A204.1 (cell line): ENCODE data around the gene E2F8.
"Not testable (repeated sequence)": the region's sequence is repeated elsewhere in the genome, so short reads cannot be mapped to it uniquely, and the experiment has no call there.

Experiments used
- FAIRE-seq: peaks from 2 replicates; lab custom pipeline; 2012; peaks lifted over from hg19 to GRCh38; lab: Jason Lieb, UNC

Gene E2F8

GRCh38 chr11:19240420-19241259 lies at the start of gene E2F8:
Gene E2F8 (minus strand): TSS chr11:19240945. CDS start chr11:19240121, 824 bp downstream.
- peak; percentile 92 for FAIRE-seq

GRCh38 chr11:19290356-19290755 lies 49.6 kb upstream of the E2F8 start:
- FAIRE-seq, result no peak

- FAIRE-seq, result no peak
Measured at GRCh38 chr11:19288256-19288655, 47.5 kb upstream of the E2F8 start.

GRCh38 chr11:19286411-19286810 lies 45.7 kb upstream of the E2F8 start:
- no peak for FAIRE-seq

GRCh38 chr11:19284881-19285280 lies 44.1 kb upstream of the E2F8 start:
- FAIRE-seq, result no peak

GRCh38 chr11:19283991-19284390 lies 43.2 kb upstream of the E2F8 start:
- FAIRE-seq, result no peak

- FAIRE-seq, result no peak
Measured at GRCh38 chr11:19281555-19281954, 40.8 kb upstream of the E2F8 start.

- FAIRE-seq, result no peak
Measured at GRCh38 chr11:19281041-19281440, 40.3 kb upstream of the E2F8 start.

GRCh38 chr11:19279451-19279850 lies 38.7 kb upstream of the E2F8 start:
- no peak for FAIRE-seq

GRCh38 chr11:19276859-19277808 lies 36.4 kb upstream of the E2F8 start:
- FAIRE-seq, result no peak

- FAIRE-seq, result no peak
Measured at GRCh38 chr11:19275496-19275895, 34.8 kb upstream of the E2F8 start.

GRCh38 chr11:19273219-19273618 lies 32.5 kb upstream of the E2F8 start:
- FAIRE-seq, result not testable (repeated sequence)

GRCh38 chr11:19268909-19269308 lies 28.2 kb upstream of the E2F8 start:
- FAIRE-seq, result no peak

GRCh38 chr11:19267567-19267966 lies 26.8 kb upstream of the E2F8 start:
- no peak for FAIRE-seq

GRCh38 chr11:19263333-19263732 lies 22.6 kb upstream of the E2F8 start:
- no peak for FAIRE-seq

- peak; percentile 91 for FAIRE-seq
Measured at GRCh38 chr11:19259487-19260345, 19.0 kb upstream of the E2F8 start.

- FAIRE-seq, result no peak
Measured at GRCh38 chr11:19258641-19259230, 18.0 kb upstream of the E2F8 start.

- not testable (repeated sequence) for FAIRE-seq
Measured at GRCh38 chr11:19254441-19254840, 13.7 kb upstream of the E2F8 start.

- FAIRE-seq, result no peak
Measured at GRCh38 chr11:19253817-19254216, 13.1 kb upstream of the E2F8 start.

GRCh38 chr11:19253153-19253745 lies 12.5 kb upstream of the E2F8 start:
- no peak for FAIRE-seq
